Hippocampal formation (tissue), 2 donors: Measurements from ENCODE around the gene TECTB.

ENCODE experiments used
- DNase-seq, 2 donors: peaks; one replicate each; lab custom pipeline; 2025; lab: John Stamatoyannopoulos, UW

The TECTB gene

DNA sequence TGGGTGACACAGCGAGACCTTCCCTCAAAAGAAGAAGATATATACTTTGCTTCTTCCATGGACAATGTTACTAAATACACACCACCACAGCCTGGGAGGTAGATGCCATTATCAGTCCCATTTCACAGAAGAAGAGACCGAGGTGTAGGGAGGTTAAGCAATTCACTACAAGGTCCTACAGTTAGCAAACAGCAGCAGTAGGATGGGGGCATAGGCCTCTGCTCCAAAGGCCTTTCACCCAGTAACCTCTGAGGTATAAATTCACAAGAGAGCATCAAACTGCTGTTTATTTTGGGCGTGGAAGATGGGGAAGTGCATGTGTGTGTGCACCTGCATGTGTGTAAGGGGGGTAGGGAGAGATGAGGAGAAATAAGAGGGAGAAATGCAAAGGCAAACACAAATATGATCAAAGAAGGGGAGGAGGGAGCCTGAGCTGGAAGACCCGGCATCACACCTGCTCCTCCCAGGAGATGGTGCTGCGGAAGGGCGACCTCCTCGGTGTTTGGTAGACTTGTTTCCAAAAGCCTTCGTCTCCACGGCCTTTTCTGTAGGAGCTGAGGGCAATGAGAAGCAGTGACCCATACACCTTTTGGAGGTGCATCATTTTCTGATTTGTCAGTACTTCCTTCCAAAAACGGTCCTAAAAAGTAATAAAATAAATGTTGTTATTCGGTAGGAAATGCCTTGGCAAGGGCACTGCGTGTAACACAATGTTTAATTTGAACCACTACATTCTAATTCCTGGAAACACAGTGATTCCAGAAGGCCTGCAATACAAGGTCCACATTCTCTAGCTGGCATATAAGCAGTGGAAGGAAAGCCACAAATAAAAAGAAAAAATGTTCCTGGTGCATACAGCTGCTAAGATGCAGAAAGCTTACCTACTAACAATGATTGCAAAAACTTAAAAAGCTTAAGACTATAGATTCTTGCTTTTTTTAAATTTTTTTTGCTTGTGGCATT, 64.8 kb downstream of the TECTB start:
- DNase-seq, result no peak

DNA sequence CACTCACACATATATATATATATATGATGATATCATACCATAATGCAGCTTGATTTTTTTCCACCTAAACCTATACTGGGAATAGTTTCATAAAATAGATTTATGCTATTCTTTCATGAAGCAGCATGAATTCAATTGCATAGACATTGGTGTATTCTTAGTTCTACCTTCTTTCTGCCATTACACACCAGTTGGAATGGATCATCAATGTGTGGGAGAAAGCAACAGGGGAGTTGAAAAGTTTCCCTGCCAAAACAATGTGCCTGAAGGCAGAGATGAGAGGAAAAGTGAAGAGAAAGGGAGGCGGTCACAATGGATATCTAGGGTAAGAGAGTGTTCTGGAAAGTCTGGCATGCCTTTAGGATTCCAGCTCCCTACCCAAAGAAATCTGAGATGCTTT, 65.6 kb downstream of the TECTB start:
- DNase-seq, result peak in 1 of 2 donors; percentile 21

DNA sequence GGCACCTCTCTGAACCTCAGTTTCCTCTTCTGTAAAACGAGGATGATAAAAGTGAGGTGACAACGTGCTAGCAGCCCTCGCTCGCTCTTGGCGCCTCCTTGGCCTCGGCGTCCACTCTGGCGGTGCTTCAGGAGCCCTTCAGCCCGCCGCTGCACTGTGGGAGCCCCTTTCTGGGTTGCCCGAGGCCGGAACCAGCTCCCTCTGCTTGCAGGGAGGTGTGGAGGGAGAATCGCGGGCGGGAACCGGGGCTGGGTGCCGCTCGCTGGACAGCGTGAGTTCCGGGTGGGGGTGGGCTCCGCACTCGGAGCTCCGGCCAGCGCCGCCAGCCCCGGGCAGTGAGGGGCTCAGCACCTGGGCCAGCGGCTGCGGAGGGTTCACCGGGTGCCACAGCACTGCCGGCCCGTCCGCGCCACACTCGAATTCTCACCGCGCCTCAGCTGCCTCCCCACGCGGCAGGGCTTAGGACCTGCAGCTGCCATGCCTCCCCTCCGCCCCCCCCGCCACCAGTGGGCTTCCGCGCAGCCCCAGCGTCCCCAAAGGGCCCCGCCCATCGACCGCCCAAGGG, 66.4 kb downstream of the TECTB start:
- DNase-seq, result no peak

- no peak for DNase-seq
These were observed 67.9 kb downstream of the TECTB start for GRCh38 chr10:112351146-112351545.

DNA sequence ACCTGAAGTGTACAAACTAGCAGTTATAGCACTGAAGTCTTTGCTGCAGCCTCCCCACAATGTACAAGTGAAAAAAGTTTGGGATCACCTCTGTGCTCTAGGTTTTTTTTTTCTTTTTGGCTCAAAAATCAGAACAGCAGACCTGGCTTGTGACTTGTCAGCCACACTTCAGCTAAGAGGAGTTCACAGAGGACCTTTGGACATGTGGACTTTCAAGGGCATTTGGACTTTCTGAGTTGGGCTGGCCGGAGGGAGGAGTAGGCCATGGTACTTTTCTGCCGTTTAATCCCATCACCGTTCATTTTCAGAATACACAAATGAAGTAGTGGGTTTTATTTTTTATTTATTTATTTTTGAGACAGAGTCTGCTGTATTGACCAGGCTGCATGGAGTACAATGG, 68.8 kb downstream of the TECTB start:
- no peak for DNase-seq

- no peak for DNase-seq
These were observed 69.8 kb downstream of the TECTB start for GRCh38 chr10:112353046-112353445.
